Fibroblast of lung (primary cell): ENCODE measurements around the gene LHFPL6.

ENCODE experiments used
- CTCF ChIP-seq, 2 donors: IDR thresholded peaks in 1 of 2; conservative IDR thresholded peaks in 1 of 2; 1 replicate in 1 of 2; 2 replicates in 1 of 2; pipeline ENCODE4 v1.5.1; 2011 to 2012; ENCODE audit warnings: low read length in 2 of 2, control low read depth in 1 of 2, inconsistent platforms in 1 of 2, low read depth in 1 of 2, mild to moderate bottlenecking in 1 of 2
- EZH2 ChIP-seq: IDR thresholded peaks from 2 replicates; pipeline ENCODE4 v1.5.1; 2012; ENCODE audit warnings: low read length, control low read depth, mild to moderate bottlenecking; ENCODE audit errors: missing control alignments

- no peak for TF ChIP-seq CTCF (conservative IDR thresholded peaks at IDR 0.05 in 1 of 2, IDR thresholded peaks at IDR 0.05 in 1 of 2; ENCODE audit: low read depth in 1 of 2, low read length in 2 of 2)
- no peak for TF ChIP-seq EZH2
Measured at GRCh38 chr13:39414339-39414738, 188.7 kb downstream of the LHFPL6 start.
